NCI-H774 (cell line): ENCODE results near the gene HUS1B.
"Not testable (repeated sequence)": the region's sequence is repeated elsewhere in the genome, so short reads cannot be mapped to it uniquely, and the experiment has no call there.

ENCODE experiments used
- DNase-seq: peaks from one replicate; lab custom pipeline; 2025; lab: John Stamatoyannopoulos, UW

The HUS1B gene

DNA sequence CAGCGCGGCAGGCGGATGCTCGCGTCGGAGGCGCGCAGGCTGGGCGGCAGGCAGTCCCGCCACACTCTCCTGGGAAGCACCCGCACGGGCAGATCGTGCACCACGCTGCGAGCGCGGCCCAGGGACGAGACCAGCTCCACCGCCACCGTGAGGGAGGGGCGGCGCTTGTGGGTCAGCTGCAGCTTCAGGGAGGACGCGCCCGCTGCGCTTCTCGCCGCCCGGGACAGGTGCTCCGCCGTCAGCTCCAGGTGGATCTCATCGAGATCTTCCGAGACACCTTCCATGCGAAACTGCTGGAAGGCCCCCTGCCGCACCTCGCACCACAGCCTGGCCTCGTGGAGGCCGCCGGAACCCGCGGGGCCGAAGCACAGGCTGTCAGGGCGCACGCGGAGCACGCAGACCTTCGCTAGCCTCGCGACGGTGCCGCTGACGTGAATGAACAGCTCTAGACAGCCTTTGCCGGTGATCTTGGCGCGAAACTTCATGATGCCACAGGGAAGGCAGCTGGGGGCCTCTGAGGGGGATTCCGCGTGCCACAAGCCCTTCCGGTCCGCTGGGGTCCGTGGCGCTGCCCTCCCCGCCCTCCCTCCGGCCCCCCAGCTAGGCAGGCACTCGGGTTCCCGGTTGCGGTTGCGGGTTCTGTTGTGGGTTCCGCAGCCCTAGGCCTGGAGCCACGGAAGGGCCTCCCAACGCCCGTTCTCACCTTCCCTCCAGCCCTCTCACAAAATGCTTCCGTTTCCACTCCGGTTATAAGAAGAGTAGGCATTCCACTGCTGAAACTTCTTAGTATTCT lies at the start of gene HUS1B:
Gene HUS1B, minus strand, starts transcription at position 641 of the 793 bp plus-strand sequence. Its CDS starts 156 bp downstream, at position 485.
- no peak for DNase-seq

DNA sequence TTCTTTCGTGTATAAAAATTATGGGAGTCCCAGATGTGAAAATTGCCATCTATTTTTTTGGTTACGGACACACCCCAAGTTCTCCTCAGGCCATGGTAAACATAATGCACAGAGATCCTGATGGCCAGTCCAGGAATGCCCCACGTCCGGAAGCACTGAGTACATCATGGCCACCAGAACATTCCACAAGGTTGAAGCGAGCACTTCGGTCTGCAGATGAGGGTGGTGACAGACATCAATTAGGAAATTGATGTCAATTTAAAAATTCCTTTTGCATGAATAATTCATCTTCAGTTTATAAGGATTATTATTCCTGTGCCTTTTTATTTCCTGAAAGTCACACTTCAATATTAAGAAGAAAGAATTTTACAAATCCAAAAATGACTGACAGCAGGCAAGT lies 49.2 kb upstream of the HUS1B start:
- no peak for DNase-seq

DNA sequence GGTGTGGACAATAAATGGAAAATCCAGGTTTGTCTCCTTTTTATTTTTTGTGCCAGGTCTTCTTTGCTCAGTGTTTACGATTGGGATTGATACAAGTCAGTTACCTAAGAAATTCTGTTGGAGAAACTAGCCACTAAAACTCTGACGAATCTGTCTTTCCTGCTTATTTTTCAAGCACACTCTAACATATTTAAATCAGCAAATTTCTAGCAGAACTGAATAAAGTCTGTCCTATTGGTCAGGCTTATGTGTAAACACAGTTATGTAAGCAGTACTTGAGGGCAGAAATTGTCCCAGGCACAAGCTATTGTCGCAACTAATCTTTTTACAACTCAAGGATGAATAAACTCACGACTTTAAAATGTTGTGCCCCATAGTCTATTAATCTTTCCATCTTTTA lies 48.1 kb upstream of the HUS1B start:
- DNase-seq = peak; percentile 63

GRCh38 chr6:704046-704445 lies 47.1 kb upstream of the HUS1B start:
- peak; percentile 24 for DNase-seq

DNA sequence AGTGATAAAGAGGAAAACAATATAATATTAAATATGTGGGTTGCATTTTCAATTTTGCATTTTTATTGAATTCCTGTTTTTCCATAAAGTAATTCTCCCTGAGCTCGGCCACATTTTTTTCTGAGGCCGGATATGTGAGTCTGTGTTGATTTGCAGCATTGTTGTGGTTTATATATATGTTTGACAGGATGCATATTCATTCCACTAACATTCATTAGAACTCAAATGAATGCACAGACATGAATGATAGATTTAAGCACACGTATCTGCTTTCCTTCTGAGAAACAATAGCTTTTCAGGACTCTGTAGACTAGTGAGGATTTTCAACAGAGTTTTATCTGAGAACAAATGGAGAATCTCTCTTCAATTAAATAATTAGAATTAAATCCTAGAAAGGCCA lies 46.7 kb upstream of the HUS1B start:
- DNase-seq = no peak

DNA sequence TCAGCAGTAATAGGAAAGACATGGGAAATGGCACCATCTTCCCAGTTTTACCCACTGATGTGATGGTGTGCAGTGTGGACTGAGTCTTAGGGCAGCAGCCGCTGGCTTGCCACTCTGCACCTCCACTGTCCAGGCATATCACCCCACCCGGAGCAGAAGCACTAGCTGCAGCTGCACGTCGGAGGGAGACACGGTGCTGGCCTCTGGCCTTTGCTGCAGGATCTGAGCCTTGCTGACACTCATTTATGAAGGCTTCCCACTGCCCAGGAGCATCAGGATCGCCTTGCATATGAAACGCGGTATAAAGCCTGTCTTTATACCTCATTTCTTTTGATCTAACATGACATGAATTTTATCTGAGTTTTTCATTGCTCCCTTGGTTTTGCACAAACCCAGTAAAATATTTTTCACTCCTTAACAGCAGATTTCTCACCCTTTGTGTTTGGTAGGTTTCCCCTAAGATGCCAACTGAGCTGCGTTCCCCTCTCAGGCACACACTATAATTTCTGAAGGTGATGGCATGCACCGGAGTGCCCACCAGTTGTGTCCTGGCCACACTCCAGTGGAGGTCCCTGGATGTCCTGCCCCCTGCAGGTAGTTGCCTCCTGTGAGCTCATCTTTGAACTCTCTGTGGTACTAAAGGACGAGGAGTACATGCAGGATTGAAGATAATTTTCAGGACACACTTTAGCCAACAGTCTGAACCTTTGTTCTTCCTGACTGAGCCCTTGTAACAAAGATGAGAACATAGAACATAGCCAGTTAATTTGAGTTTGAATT lies 45.0 kb upstream of the HUS1B start:
- DNase-seq = no peak

DNA sequence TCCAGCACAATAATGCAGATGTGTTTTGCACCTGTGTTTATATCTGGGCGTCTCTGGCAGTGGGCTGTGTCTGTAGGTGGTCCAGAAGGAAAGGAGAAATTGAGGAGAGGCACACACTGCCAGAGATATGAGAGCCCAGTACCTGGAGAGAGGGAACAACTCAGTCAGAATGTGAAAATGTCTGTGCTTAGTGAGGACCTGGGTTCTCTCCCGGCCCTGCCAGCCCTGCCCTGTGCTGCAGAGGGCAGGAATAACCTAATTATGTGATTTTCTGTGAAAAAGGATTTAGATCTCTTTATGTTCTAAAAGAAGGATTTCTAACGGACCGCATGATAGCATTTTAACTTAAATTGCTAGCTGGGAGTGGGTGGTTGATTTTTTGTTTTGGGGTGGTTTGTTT lies 44.3 kb upstream of the HUS1B start:
- DNase-seq = no peak

DNA sequence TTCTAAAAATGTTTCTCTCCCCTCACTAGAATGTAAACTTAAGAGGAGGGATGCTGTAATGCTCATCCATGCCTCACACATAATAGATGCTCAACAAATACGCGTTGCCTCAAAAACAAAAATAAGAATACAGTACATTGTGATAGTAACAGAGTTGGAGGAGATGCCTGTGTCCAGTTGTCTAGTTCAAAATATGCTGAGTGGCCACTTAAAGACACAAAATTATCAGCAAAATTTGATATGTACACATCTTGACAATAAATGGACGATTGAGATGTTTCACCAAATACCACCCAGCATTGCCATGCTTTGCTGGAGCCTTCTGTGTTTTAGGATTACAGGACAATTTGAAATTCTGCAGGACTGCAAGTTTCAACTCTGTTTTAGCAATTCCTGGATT lies 43.6 kb upstream of the HUS1B start:
- no peak for DNase-seq

- DNase-seq = no peak
Observed at GRCh38 chr6:699319-699718, 42.4 kb upstream of the HUS1B start.

GRCh38 chr6:694431-695126 lies 37.7 kb upstream of the HUS1B start:
- DNase-seq = not testable (repeated sequence)

DNA sequence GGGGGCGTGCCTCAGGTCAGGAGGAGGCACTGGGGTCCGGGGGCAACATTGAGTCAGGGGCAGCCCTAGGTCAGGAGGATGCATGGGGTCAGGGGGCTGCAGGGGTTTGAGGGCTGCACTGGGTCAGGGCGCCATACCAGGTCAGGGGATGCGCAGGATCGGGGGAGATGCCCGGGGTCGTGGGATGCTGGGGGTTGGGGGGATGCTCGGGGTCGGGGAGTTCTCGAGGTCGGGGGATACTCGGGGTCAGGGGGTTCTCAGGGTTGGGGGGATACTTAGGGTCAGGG lies 36.8 kb upstream of the HUS1B start:
- no peak for DNase-seq

DNA sequence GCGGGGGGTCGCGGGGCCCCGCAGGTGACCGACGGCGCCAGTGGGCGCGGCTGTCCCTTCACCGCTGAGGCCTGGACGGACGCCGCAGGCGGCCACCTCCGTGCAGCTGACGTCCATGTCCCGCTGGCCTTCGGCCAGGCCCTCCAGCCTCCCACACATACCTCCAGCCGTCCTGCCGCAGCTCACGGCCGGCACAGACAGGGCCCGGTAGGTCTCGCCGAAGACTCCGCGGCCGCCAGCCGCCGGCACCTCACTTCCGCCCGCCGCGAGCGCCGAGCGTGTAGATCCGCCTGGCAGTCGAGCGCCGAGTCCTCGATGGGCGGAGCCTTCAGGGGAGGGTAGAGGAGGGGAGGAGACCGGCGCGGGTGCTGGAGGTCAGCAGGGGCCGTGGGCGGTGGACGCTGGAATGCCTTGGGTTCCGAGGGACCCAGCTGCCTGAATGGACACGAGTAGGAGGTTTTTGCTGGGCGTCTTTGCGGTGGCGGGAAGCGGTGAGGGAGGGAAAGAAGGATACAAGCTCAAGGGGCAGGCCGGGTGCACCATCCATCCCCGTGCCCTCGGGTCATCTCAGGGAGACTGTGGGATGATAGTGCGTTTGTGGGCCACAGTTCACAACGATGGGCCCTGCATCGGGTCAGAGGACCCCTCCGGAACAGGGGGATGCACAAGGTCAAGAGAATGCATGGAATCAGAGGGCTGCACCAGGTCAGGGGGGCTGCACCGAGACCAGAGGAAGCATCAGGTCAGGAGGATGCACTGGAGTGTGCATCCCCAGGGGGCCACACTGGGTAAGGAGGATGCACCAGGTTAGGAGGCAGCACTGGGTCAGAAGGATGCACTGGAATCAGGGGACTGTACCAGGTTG lies 36.2 kb upstream of the HUS1B start, which contains the start of gene EXOC2:
Gene EXOC2, minus strand, starts transcription at position 282 of the 865 bp plus-strand sequence. CDS start 55,321 bp downstream, outside the sequence.
- peak; percentile 81 for DNase-seq

DNA sequence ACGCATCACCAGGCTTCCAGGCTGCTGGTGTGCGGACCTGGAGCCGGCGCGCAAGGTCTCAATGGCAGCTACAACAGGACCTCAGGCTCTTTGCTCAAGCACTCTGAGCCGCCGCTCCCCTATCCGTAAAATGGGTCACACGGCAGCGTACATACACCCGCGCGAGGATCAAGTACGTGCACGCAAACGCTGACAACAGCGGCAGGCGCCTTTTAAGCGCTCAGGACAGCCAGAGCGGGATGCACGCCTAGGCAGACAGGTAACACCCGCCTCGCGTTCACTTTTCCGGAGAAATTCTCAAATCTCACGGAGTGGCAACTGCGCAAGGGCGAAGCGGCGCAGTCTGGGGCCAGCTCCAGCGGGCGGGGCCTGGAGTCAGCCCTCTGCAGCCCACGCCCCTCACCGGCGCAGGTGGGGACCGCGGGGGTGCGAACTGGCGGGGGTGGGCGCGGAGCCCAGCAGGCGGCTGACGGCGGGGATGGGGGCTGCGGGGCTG lies 35.5 kb upstream of the HUS1B start:
- no peak for DNase-seq

DNA sequence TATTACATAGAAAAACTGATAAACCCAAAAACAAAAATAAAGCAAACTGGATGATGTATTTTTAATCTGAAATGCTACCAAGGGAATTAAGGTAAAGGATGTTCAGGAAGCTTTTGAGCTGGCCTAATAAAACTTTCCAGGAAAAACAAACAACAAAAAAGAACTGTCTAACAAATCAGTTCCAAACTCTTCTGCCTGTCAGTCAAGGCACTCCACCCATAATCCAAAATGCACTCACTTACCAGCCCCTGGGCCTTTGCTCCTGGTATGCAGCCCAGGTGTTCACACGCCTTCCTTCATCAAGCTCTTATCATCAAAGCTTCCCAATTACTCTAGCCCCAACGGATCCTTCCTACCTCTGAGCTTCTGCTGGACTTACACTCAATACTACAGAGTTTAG lies 32.3 kb upstream of the HUS1B start:
- no peak for DNase-seq

DNA sequence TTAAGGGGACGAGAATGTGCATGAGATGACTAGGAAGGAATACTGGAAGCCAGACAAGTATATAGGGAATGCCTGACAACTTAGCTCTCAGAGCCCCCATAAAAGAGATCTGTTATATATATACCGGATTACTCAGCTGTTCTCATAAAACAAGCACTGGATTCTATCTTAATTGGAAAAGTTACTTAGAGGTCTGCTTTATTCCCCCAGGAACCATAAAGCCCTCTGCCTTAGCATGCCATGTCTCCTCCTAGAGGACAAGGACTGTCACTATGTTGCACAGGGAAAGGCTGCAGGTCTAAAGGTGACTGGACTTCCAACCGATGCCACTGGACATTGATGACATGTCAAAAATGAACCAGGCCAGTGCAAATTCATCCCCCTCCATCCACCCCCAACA lies 29.6 kb upstream of the HUS1B start:
- no peak for DNase-seq

DNA sequence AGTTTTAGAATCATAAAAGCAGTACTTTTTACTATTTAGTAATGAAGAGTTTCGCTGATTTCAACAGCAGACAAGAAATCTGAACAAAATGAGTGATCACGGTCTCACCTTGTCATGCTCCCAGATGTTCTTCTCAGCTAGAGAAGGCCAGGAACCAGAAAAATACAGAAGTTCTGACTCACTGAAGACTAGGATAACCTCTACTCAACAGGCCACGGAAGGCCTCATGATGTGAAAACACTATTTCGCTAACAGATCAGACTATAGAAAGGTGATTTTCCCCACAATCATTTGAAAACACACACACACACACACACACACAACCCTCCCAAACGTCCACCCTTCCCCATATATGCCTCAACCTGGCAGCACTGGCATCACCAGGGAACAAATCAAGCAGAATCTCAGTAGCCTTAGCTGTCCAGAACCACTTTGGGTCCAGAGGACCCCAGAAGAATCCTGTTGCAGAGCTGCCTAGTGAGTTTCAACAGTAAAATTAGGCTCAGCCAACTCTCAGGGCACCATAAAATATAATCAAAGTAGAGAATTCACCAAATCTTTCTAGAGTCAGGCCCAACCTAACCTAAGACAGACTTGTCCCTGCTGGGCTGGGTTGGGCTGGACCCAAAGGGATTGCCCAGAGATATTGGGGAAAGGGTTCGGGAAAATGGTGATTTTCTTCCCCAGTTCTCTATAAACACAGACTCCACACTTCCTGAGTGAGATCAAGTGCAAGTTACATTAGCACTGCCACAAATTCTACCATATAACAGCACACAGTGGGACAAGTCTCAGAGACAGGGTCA lies 28.1 kb upstream of the HUS1B start:
- no peak for DNase-seq

DNA sequence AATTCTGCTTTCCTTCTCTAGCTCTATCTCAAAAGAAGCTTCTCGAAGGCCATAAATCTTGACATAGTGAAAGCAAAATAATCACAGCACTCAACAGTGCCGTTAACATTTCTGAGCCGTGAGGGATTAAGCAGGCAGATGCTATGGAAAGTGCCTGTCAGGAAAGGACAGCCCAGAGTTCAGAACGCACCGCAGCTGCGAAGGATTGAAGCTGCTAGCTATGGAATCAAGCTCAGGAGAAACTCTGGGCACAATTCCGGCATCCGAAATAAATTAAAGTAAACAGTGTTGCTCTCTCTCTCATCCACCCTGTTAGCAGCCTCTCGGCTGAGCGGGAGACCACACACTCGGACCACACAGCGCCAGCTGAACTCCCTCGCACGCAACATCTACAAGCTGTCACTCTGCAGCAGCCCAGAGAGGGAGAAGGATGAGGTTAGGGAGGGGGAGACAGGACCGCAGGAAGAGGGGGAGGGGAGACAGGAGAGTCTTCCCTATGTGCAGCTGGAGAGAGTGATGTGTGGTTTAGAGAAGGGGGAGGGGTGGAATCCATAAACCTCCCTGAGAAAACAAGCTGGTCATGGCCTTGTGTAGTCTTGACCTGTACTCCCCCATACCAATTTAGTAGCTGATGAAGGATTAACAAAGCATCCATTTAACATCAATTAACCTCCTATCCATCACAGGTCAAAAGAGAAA lies 27.0 kb upstream of the HUS1B start:
- peak; percentile 5 for DNase-seq

- DNase-seq = no peak
Observed at GRCh38 chr6:680666-681340, 23.9 kb upstream of the HUS1B start.

DNA sequence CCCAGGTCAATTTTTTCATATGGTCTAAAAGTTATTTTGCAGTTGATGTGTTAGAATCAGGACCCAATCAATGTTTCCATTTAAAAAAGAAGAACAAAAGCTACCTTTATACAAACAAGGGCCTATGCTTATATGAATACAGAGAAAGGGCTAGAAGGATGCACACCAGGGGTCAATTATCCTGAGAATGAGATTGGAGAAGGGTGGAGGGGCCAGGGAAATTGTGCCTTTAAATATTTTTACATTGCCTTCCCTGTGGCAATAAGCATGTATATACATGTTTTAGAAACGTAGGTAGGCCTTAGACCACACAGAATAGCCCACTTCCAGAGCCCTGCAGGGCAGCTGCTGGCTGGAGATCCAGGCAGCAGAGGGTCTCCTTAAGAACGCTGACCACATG lies 23.4 kb upstream of the HUS1B start:
- DNase-seq = no peak

DNA sequence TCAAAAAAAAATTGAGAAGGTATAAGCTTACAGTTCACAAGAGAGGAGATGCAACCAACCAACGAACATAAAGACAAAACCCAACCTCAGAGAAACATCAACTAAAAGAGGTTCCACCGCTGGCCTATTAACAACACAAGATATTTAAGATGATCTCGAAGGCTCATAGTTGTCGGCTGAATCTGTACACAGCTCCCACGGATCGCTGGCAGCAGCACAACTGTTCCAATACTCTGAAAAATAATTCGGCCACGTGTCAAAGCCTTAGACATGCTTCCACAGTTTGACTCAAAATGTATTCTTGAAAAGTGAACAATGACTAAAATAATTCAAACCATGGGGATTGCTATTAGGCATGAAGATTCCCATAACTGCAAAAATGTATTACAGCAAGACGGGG lies 22.4 kb upstream of the HUS1B start:
- no peak for DNase-seq
